Mesendoderm (in vitro differentiated cells): ENCODE results near the gene RELCH. TPM values are rescaled to one million over a fixed set of nuclear protein-coding genes. Genes with fewer than 3 reads are reported as not detected.

Experiments used
- DNase-seq: peaks from one replicate; pipeline ENCODE4 v3.0.0; 2013
- H2AK5ac ChIP-seq: 2 replicates; pipeline ENCODE4 v1.6.1; 2013; ENCODE audit warnings: low read length, inconsistent platforms
- H2BK120ac ChIP-seq: 2 replicates; pipeline ENCODE4 v1.6.1; 2013; ENCODE audit warnings: low read depth, mild to moderate bottlenecking, low read length, moderate library complexity, mixed read lengths
- H2BK15ac ChIP-seq: replicated peaks from 2 replicates; pipeline ENCODE4 v1.6.1; 2013; ENCODE audit warnings: low read depth, mild to moderate bottlenecking, moderate library complexity
- H2BK5ac ChIP-seq: 2 replicates; pipeline ENCODE4 v1.6.1; 2013; ENCODE audit warnings: low read length, inconsistent platforms
- H3K18ac ChIP-seq: 2 replicates; pipeline ENCODE4 v1.6.1; 2013; ENCODE audit warnings: mild to moderate bottlenecking, low read length, mixed read lengths
- H3K23ac ChIP-seq: one replicate; pipeline ENCODE4 v1.6.1; 2013; ENCODE audit warnings: low read length
- H3K27ac ChIP-seq: 2 replicates; pipeline ENCODE4 v1.5.1; 2013; ENCODE audit warnings: low read depth, mild to moderate bottlenecking, inconsistent platforms, low read length, moderate library complexity
- H3K27me3 ChIP-seq: 2 replicates; pipeline ENCODE4 v1.6.1; 2013; ENCODE audit warnings: low read length, control low read depth, mild to moderate bottlenecking, inconsistent platforms; ENCODE audit not compliant: insufficient read depth, poor library complexity
- H3K36me3 ChIP-seq: 2 replicates; pipeline ENCODE4 v1.6.1; 2013; ENCODE audit warnings: low read length, inconsistent platforms; ENCODE audit not compliant: control insufficient read depth, insufficient read depth
- H3K4ac ChIP-seq: one replicate; pipeline ENCODE4 v1.6.1; 2013; ENCODE audit warnings: low read depth, mild to moderate bottlenecking, low read length, moderate library complexity
- H3K4me1 ChIP-seq: 2 replicates; pipeline ENCODE4 v1.6.1; 2013; ENCODE audit warnings: low read depth, low read length, inconsistent platforms; ENCODE audit not compliant: control insufficient read depth
- H3K4me2 ChIP-seq: 2 replicates; pipeline ENCODE4 v1.6.1; 2013; ENCODE audit warnings: low read length
- H3K4me3 ChIP-seq: 2 replicates; pipeline ENCODE4 v1.5.1; 2013; ENCODE audit warnings: mild to moderate bottlenecking, low read length
- H3K56ac ChIP-seq: one replicate; pipeline ENCODE4 v1.6.1; 2013; ENCODE audit warnings: low read length
- H3K79me1 ChIP-seq: 2 replicates; pipeline ENCODE4 v1.6.1; 2013; ENCODE audit warnings: low read length, inconsistent platforms
- H3K79me2 ChIP-seq: 2 replicates; pipeline ENCODE4 v1.6.1; 2013; ENCODE audit warnings: mild to moderate bottlenecking, low read length; ENCODE audit not compliant: control insufficient read depth, insufficient read depth
- H3K9ac ChIP-seq: 2 replicates; pipeline ENCODE4 v1.6.1; 2013; ENCODE audit warnings: low read length, inconsistent platforms
- H4K5ac ChIP-seq: one replicate; pipeline ENCODE4 v1.6.1; 2013; ENCODE audit warnings: low read length
- H4K8ac ChIP-seq: one replicate; pipeline ENCODE4 v1.6.1; 2013; ENCODE audit warnings: low read depth, mild to moderate bottlenecking, control low read depth, low read length, moderate library complexity
- WGBS: extraction: QIAGEN DNeasy Blood & Tissue Kit; methylation state at CpG from one replicate; pipeline ENCODE4 v1.1.7; 2013; ENCODE audit warnings: low lambda C conversion rate, missing lambda C conversion rate; ENCODE audit not compliant: insufficient coverage; ENCODE audit errors: extremely low coverage; 5-methylcytosine and 5-hydroxymethylcytosine counted together
- small RNA-seq: library from polyadenylated mRNA; stranded (forward); fragments of <200 nt; extraction: miRNeasy Mini kit (QIAGEN cat#:217004); gene quantifications from one replicate; pipeline ENCODE3, GENCODE V24; 2013; ENCODE audit not compliant: insufficient read depth

RELCH gene

DNA sequence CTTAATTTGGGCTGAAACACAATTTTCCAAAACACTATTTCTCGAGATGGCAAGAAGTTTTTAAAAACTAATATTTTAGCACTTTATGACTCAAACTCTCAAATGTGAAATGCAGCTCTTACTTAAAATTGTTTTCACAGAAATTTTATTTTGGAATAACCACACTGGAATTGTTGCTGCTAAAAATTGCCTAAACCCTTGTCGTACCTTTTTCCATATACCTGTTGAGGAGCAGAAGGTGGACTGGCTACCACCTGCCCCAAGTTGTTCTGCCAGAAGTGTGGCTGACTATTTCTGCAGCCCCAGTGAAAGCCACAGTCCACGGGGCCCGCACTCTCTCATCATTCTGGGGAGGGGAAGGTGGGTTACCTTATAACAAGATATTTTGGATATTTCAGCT lies 161.4 kb downstream of the RELCH start:
- H3K23ac ChIP-seq = no peak overlapping the region
- no peak overlapping the region for H3K56ac ChIP-seq
- no peak overlapping the region for H3K18ac ChIP-seq
- no CpG with 5 or more reads among the region's 4 CpGs for WGBS
- H3K36me3 ChIP-seq = no peaks in the 10 kb centered on the region
- no peaks in the 10 kb centered on the region for H3K27me3 ChIP-seq
- no peak overlapping the region for H4K8ac ChIP-seq
- no peak overlapping the region for H3K4me3 ChIP-seq
- H3K9ac ChIP-seq = no peak overlapping the region
- no peak for DNase-seq
- peaks cover 9% of the 10 kb centered on the region for H3K4me1 ChIP-seq
- no peak overlapping the region for H3K4ac ChIP-seq
- H2BK120ac ChIP-seq = no peak overlapping the region
- no peak overlapping the region for H2BK15ac ChIP-seq
- H3K79me2 ChIP-seq = no peaks in the 10 kb centered on the region
- H4K5ac ChIP-seq = no peak overlapping the region
- H2AK5ac ChIP-seq = no peak overlapping the region
- H3K27ac ChIP-seq = no peak overlapping the region
- H2BK5ac ChIP-seq = no peak overlapping the region
- H3K79me1 ChIP-seq = no peaks in the 10 kb centered on the region
- H3K4me2 ChIP-seq = no peak overlapping the region

DNA sequence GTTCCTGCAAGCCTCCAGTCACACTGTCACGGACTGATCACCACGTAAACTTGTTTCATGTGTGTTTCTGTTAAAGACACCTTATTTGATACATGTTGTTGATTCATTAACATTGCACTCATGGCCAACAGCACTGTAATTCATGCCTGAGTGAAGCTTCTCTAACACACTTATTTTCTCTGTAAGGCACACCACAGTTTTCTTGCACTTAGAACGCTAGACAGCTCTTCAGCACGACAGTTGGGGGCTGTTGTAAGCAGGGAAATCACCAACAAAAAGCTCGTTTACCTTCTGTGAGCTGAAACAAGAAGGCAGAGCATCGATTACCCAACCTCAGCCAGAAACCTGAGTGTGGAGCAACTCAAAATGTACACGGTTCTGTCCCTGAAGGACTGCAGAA lies 166.1 kb downstream of the RELCH start:
- H3K56ac ChIP-seq = no peak overlapping the region
- H3K27me3 ChIP-seq = no peaks in the 10 kb centered on the region
- no peak overlapping the region for H2BK120ac ChIP-seq
- no peaks in the 10 kb centered on the region for H3K4me1 ChIP-seq
- no peak overlapping the region for H4K8ac ChIP-seq
- H3K79me1 ChIP-seq = no peaks in the 10 kb centered on the region
- no peak overlapping the region for H2BK5ac ChIP-seq
- no peaks in the 10 kb centered on the region for H3K79me2 ChIP-seq
- no peak overlapping the region for H3K4ac ChIP-seq
- no peak for DNase-seq
- H3K23ac ChIP-seq = no peak overlapping the region
- H2BK15ac ChIP-seq = no peak overlapping the region
- no peak overlapping the region for H3K18ac ChIP-seq
- no peak overlapping the region for H3K27ac ChIP-seq
- no peak overlapping the region for H2AK5ac ChIP-seq
- no peak overlapping the region for H3K9ac ChIP-seq
- no CpG with 5 or more reads among the region's 7 CpGs for WGBS
- no peak overlapping the region for H3K4me2 ChIP-seq
- H3K36me3 ChIP-seq = no peaks in the 10 kb centered on the region
- no peak overlapping the region for H4K5ac ChIP-seq
- no peak overlapping the region for H3K4me3 ChIP-seq

DNA sequence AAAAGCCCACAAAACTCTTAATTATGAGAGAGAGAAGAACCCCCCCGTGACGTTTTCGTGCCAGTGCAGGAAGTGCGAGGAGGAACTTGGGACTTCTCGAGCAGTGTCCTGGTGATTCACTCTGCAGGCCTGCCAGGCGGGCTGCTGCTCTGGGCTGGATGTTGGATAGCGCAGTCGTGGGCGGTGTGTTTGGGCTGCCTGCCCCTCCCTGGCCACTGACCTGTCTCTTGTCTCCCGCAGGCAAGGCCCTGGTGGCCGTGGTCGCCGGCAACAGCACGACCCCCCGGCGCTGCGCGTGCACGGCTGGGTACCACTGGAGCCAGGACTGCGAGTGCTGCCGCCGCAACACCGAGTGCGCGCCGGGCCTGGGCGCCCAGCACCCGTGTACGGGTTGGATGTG lies 167.1 kb downstream of the RELCH start:
- no peaks in the 10 kb centered on the region for H3K79me2 ChIP-seq
- no peak overlapping the region for H3K56ac ChIP-seq
- no peak overlapping the region for H2AK5ac ChIP-seq
- H3K4me2 ChIP-seq = no peak overlapping the region
- H3K27ac ChIP-seq = no peak overlapping the region
- H3K36me3 ChIP-seq = no peaks in the 10 kb centered on the region
- H2BK15ac ChIP-seq = no peak overlapping the region
- H3K9ac ChIP-seq = no peak overlapping the region
- H3K4ac ChIP-seq = no peak overlapping the region
- no peak overlapping the region for H3K23ac ChIP-seq
- WGBS = no CpG with 5 or more reads among the region's 29 CpGs
- no peak overlapping the region for H3K18ac ChIP-seq
- H4K5ac ChIP-seq = no peak overlapping the region
- H4K8ac ChIP-seq = no peak overlapping the region
- H2BK5ac ChIP-seq = no peak overlapping the region
- no peak overlapping the region for H2BK120ac ChIP-seq
- H3K4me3 ChIP-seq = no peak overlapping the region
- no peaks in the 10 kb centered on the region for H3K27me3 ChIP-seq
- no peaks in the 10 kb centered on the region for H3K79me1 ChIP-seq
- no peaks in the 10 kb centered on the region for H3K4me1 ChIP-seq
- DNase-seq = no peak

DNA sequence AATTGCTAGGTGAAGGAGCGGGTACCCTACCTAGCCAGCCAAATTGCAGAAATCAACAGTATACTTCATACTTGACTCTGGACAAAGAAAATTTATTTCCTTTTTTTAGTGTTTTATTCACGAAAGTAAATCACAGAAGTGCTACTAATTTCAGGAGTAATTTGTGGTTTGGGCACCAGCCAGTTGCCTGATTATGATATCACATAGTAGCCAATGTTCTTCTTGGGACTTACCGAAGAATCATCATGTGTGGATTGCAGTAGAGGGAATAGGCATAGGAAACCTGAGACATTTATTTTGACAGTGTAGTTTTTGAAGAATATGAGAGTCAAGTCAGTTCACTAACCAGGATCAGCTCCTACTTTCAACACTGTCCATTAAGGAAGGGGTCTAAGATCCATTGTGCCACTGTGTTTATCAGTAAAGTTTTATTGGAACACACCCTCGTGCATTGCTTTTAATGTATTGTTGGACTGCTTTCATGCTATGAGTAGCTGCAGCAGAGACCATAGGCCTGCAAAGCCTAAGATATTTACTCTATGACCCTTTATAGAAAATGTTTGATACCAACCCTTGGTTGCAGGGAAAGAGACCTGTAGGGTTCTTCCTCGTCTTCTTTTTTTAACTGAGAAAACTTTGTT lies 170.1 kb downstream of the RELCH start:
- Histone ChIP-seq H2BK120ac (no peak overlapping the region), H3K36me3 (no peaks in the 10 kb centered on the region), H3K56ac (no peak overlapping the region), H3K18ac (no peak overlapping the region), H4K5ac (no peak overlapping the region), H3K27me3 (no peaks in the 10 kb centered on the region), H3K79me2 (no peaks in the 10 kb centered on the region), H3K23ac (no peak overlapping the region), H3K79me1 (no peaks in the 10 kb centered on the region), H3K4me2 (no peak overlapping the region), H3K9ac (no peak overlapping the region), H2BK15ac (no peak overlapping the region), H3K4me3 (no peak overlapping the region), H3K4me1 (no peaks in the 10 kb centered on the region), H3K4ac (no peak overlapping the region), H2AK5ac (no peak overlapping the region), H3K27ac (no peak overlapping the region), H2BK5ac (no peak overlapping the region), H4K8ac (no peak overlapping the region)
- no peak for DNase-seq
- no CpG with 5 or more reads among the region's 5 CpGs for WGBS

Small RNA genes lying within 50 kb of the gene (small RNA-seq; reads per million reads assigned to genes)
- gene RF00019 = not detected
